HepG2 (cell line): ENCODE results near the gene PLD6. TPM values are rescaled to one million over a fixed set of nuclear protein-coding genes. Genes with fewer than 3 reads are reported as not detected.

Experiments
- FOSL1 ChIP-seq: sonication (generic); formaldehyde crosslinking; IDR thresholded peaks from 2 replicates; pipeline ENCODE4 v1.9.0; 2021; ENCODE audit warnings: missing genetic modification reagents, borderline replicate concordance
- HOXA3 ChIP-seq: sonication (generic); formaldehyde crosslinking; IDR thresholded peaks from 2 replicates; pipeline ENCODE4 v1.5.0; 2020; ENCODE audit warnings: missing genetic modification reagents
- MAFK ChIP-seq, 2 experiments: IDR thresholded peaks in 1 of 2; conservative IDR thresholded peaks in 1 of 2; 2 replicates each; pipeline ENCODE4 v1.6.1; 2011; ENCODE audit warnings: improper control_type of control experiment in 2 of 2, low read length in 2 of 2
- SP1 ChIP-seq, 2 experiments: fragments of 450-650 bp in 1 of 2; sonication (generic) in 1 of 2; formaldehyde crosslinking in 1 of 2; IDR thresholded peaks; 2 replicates each; pipeline versions ENCODE4 v1.4.0 to v1.6.1; 2016 to 2020; ENCODE audit warnings: missing genetic modification reagents in 1 of 2
- SP4 ChIP-seq: sonication (generic); formaldehyde crosslinking; IDR thresholded peaks from 2 replicates; pipeline ENCODE4 v1.8.1; 2023; ENCODE audit warnings: mild to moderate bottlenecking, missing genetic modification reagents
- SRSF1 ChIP-seq: fragments of 200-400 bp; formaldehyde crosslinking; optimal IDR thresholded peaks from 2 replicates; pipeline ENCODE3; 2017; ENCODE audit warnings: mild to moderate bottlenecking, low read depth, low read length, moderate library complexity
- USF2 ChIP-seq, 2 experiments: sonication (generic) in 1 of 2; formaldehyde crosslinking in 1 of 2; IDR thresholded peaks; 2 replicates each; pipeline versions ENCODE4 v1.5.1 to v1.6.1; 2011 to 2020; ENCODE audit warnings: borderline replicate concordance in 1 of 2, low read depth in 1 of 2, low read length in 1 of 2, mild to moderate bottlenecking in 1 of 2, missing genetic modification reagents in 1 of 2, moderate library complexity in 1 of 2
- ZFP1 ChIP-seq: IDR thresholded peaks from 2 replicates; pipeline ENCODE4 v1.6.1; 2016
- ZNF343 ChIP-seq: sonication (generic); formaldehyde crosslinking; IDR thresholded peaks from 2 replicates; pipeline ENCODE4 v1.4.0; 2020; ENCODE audit warnings: mild to moderate bottlenecking, missing genetic modification reagents
- ZNF383 ChIP-seq: sonication (generic); formaldehyde crosslinking; IDR thresholded peaks from 2 replicates; pipeline ENCODE4 v1.4.0; 2020; ENCODE audit warnings: missing genetic modification reagents, mild to moderate bottlenecking, borderline replicate concordance
- ZNF496 ChIP-seq: sonication (generic); formaldehyde crosslinking; IDR thresholded peaks from 2 replicates; pipeline ENCODE4 v1.8.1; 2023; ENCODE audit warnings: mild to moderate bottlenecking, moderate library complexity, missing genetic modification reagents; ENCODE audit not compliant: insufficient replicate concordance
- polyA plus RNA-seq, 8 experiments: library from polyadenylated mRNA; depleted of rRNA in 3 of 8; stranded (reverse) in 7 of 8; unstranded in 1 of 8; fragments of >200 nt; fragmentation: Illumina TruSeq in 4 of 8; extraction: Trizol in 4 of 8; gene quantifications; 2 replicates each; pipeline versions ENCODE4 v1.2.1 to v1.2.3, GENCODE V29; 2011 to 2016; ENCODE audit warnings: low read depth in 4 of 8, missing spikeins in 1 of 8, mixed read lengths in 1 of 8; ENCODE audit not compliant: insufficient read depth in 1 of 8
- total RNA-seq, 5 experiments: library from RNA; depleted of rRNA; stranded (reverse); fragments of >200 nt; fragmentation: Illumina TruSeq; extraction: Trizol; gene quantifications; 2 replicates each; pipeline ENCODE4 v1.2.3, GENCODE V29; 2016; ENCODE audit warnings: low read depth in 1 of 5
- TF ChIP-seq, protein P1 (sequence below), 2 experiments: sonication (generic) in 1 of 2; formaldehyde crosslinking in 1 of 2; IDR thresholded peaks; 2 replicates each; pipeline versions ENCODE4 v1.6.1 to v1.9.0; 2014 to 2022; ENCODE audit warnings: antibody characterized with exemption in 1 of 2, borderline replicate concordance in 1 of 2, inconsistent platforms in 1 of 2, low read depth in 1 of 2, missing genetic modification reagents in 1 of 2
- TF ChIP-seq, protein P2 (sequence below): sonication (generic); formaldehyde crosslinking; IDR thresholded peaks from 2 replicates; pipeline ENCODE4 v1.8.1; 2022; ENCODE audit warnings: low read depth, mild to moderate bottlenecking, missing genetic modification reagents
- TF ChIP-seq, protein P3 (sequence below): sonication (generic); formaldehyde crosslinking; IDR thresholded peaks from 2 replicates; pipeline ENCODE4 v1.5.0; 2020; ENCODE audit warnings: missing genetic modification reagents

Gene PLD6
- total and polyA plus RNA-seq, 2 of the 13 experiments (the other 11 are each of a cell fraction or from before 2014, with no cell fraction given), result 5.2 to 11.4 TPM

- TF ChIP-seq, protein P1, sequence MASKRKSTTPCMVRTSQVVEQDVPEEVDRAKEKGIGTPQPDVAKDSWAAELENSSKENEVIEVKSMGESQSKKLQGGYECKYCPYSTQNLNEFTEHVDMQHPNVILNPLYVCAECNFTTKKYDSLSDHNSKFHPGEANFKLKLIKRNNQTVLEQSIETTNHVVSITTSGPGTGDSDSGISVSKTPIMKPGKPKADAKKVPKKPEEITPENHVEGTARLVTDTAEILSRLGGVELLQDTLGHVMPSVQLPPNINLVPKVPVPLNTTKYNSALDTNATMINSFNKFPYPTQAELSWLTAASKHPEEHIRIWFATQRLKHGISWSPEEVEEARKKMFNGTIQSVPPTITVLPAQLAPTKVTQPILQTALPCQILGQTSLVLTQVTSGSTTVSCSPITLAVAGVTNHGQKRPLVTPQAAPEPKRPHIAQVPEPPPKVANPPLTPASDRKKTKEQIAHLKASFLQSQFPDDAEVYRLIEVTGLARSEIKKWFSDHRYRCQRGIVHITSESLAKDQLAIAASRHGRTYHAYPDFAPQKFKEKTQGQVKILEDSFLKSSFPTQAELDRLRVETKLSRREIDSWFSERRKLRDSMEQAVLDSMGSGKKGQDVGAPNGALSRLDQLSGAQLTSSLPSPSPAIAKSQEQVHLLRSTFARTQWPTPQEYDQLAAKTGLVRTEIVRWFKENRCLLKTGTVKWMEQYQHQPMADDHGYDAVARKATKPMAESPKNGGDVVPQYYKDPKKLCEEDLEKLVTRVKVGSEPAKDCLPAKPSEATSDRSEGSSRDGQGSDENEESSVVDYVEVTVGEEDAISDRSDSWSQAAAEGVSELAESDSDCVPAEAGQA (IDR thresholded peaks at IDR 0.05; ENCODE audit: low read depth), result no peak; the same call in 1 of the 2 replicates
- TF ChIP-seq, protein P1 (CRISPR knock-in tag; IDR thresholded peaks at IDR 0.05; ENCODE audit: borderline replicate concordance), result peak; percentile 26; the same call in 1 of the 2 replicates
- TF ChIP-seq SP4 (CRISPR knock-in tag) (peak; percentile 100), SRSF1 (peak; percentile 28), SP1 (IDR thresholded peaks at IDR 0.05) (peak; percentile 96), SP1 (CRISPR knock-in tag; IDR thresholded peaks at IDR 0.05) (peak; percentile 100), ZNF343 (CRISPR knock-in tag) (peak; percentile 90), USF2 (IDR thresholded peaks at IDR 0.05; ENCODE audit: low read depth, low read length) (peak; percentile 93), USF2 (CRISPR knock-in tag; IDR thresholded peaks at IDR 0.05; ENCODE audit: borderline replicate concordance) (peak; percentile 72), ZFP1 (CRISPR knock-in tag) (no peak), FOSL1 (CRISPR knock-in tag) (no peak), ZNF383 (CRISPR knock-in tag) (0 out of 2 replicates have a peak, but pooled peaks have one; percentile 49), HOXA3 (CRISPR knock-in tag) (peak; percentile 94), ZNF496 (CRISPR knock-in tag) (no peak), MAFK (conservative IDR thresholded peaks at IDR 0.05 in 1 of 2, IDR thresholded peaks at IDR 0.05 in 1 of 2; ENCODE audit: low read length in 2 of 2) (no peak)
- TF ChIP-seq, protein P2, sequence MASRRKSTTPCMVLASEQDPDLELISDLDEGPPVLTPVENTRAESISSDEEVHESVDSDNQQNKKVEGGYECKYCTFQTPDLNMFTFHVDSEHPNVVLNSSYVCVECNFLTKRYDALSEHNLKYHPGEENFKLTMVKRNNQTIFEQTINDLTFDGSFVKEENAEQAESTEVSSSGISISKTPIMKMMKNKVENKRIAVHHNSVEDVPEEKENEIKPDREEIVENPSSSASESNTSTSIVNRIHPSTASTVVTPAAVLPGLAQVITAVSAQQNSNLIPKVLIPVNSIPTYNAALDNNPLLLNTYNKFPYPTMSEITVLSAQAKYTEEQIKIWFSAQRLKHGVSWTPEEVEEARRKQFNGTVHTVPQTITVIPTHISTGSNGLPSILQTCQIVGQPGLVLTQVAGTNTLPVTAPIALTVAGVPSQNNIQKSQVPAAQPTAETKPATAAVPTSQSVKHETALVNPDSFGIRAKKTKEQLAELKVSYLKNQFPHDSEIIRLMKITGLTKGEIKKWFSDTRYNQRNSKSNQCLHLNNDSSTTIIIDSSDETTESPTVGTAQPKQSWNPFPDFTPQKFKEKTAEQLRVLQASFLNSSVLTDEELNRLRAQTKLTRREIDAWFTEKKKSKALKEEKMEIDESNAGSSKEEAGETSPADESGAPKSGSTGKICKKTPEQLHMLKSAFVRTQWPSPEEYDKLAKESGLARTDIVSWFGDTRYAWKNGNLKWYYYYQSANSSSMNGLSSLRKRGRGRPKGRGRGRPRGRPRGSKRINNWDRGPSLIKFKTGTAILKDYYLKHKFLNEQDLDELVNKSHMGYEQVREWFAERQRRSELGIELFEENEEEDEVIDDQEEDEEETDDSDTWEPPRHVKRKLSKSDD, result peak; percentile 95
- TF ChIP-seq, protein P3, sequence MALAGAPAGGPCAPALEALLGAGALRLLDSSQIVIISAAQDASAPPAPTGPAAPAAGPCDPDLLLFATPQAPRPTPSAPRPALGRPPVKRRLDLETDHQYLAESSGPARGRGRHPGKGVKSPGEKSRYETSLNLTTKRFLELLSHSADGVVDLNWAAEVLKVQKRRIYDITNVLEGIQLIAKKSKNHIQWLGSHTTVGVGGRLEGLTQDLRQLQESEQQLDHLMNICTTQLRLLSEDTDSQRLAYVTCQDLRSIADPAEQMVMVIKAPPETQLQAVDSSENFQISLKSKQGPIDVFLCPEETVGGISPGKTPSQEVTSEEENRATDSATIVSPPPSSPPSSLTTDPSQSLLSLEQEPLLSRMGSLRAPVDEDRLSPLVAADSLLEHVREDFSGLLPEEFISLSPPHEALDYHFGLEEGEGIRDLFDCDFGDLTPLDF (CRISPR knock-in tag), result no peak
These were observed at the start of gene PLD6 (continued) for GRCh38 chr17:17206124-17206912.
